Keratinocyte (primary cell): ENCODE data around the gene FGF7. TPM values are rescaled to one million over a fixed set of nuclear protein-coding genes. Genes with fewer than 3 reads are reported as not detected.
A peak's percentile ranks its signal among the peaks of the same experiment; 100 is the strongest.

Source experiments
- DNase-seq: peaks from one replicate; pipeline ENCODE4 v3.0.0-alpha.2; 2011; ENCODE audit warnings: low read depth, missing footprints, low spot score
- FAIRE-seq: peaks from 2 replicates; lab custom pipeline; 2011; peaks lifted over from hg19 to GRCh38; lab: Jason Lieb, UNC
- H2AFZ ChIP-seq: 2 replicates; pipeline ENCODE4 v1.6.0; 2012; ENCODE audit warnings: low read length, control low read depth, inconsistent platforms; ENCODE audit not compliant: control insufficient read depth
- H3K27ac ChIP-seq: 2 replicates; pipeline ENCODE4 v1.5.1; 2011; ENCODE audit warnings: low read length; ENCODE audit not compliant: control insufficient read depth, insufficient read depth
- H3K27me3 ChIP-seq: 3 replicates; pipeline ENCODE4 v1.6.0; 2011; ENCODE audit warnings: low read length; ENCODE audit not compliant: control insufficient read depth, insufficient read depth; ENCODE audit errors: extremely low read depth
- H3K36me3 ChIP-seq, 2 experiments: 2 replicates in 1 of 2; 3 replicates in 1 of 2; pipeline ENCODE4 v1.5.1; 2011; ENCODE audit warnings: low read length in 2 of 2, mild to moderate bottlenecking in 1 of 2; ENCODE audit not compliant: control insufficient read depth in 2 of 2, insufficient read depth in 2 of 2; ENCODE audit errors: extremely low read depth in 1 of 2
- H3K4me1 ChIP-seq: 3 replicates; pipeline ENCODE4 v1.5.1; 2011; ENCODE audit warnings: low read length; ENCODE audit not compliant: control insufficient read depth, insufficient read depth; ENCODE audit errors: extremely low read depth
- H3K4me2 ChIP-seq: 3 replicates; pipeline ENCODE4 v1.6.0; 2011; ENCODE audit warnings: low read depth, low read length; ENCODE audit not compliant: control insufficient read depth, insufficient read depth; ENCODE audit errors: extremely low read depth
- H3K4me3 ChIP-seq, 3 experiments: fragments of 200-600 bp in 1 of 3; sonication (generic) in 1 of 3; 2 replicates in 2 of 3; 3 replicates in 1 of 3; pipeline ENCODE4 v1.5.1; 2011 to 2016; ENCODE audit warnings: low read length in 3 of 3, mild to moderate bottlenecking in 3 of 3, control low read depth in 2 of 3, inconsistent platforms in 1 of 3, low read depth in 1 of 3, mixed read lengths in 1 of 3, mixed run types in 1 of 3, moderate library complexity in 1 of 3; ENCODE audit not compliant: control insufficient read depth in 2 of 3, insufficient read depth in 2 of 3; ENCODE audit errors: extremely low read depth in 1 of 3
- H3K79me2 ChIP-seq: 2 replicates; pipeline ENCODE4 v1.6.0; 2012; ENCODE audit warnings: low read length; ENCODE audit not compliant: control insufficient read depth, insufficient read depth
- H3K9ac ChIP-seq: 3 replicates; pipeline ENCODE4 v1.6.0; 2011; ENCODE audit warnings: low read length; ENCODE audit not compliant: control insufficient read depth, insufficient read depth; ENCODE audit errors: extremely low read depth
- H3K9me1 ChIP-seq: 3 replicates; pipeline ENCODE4 v1.6.0; 2011; ENCODE audit warnings: low read length; ENCODE audit not compliant: control insufficient read depth, insufficient read depth; ENCODE audit errors: extremely low read depth
- H3K9me3 ChIP-seq: 2 replicates; pipeline ENCODE4 v1.5.1; 2012; ENCODE audit warnings: low read depth, low read length; ENCODE audit not compliant: control insufficient read depth
- H4K20me1 ChIP-seq: 3 replicates; pipeline ENCODE4 v1.6.0; 2011; ENCODE audit warnings: low read length; ENCODE audit not compliant: control insufficient read depth, insufficient read depth; ENCODE audit errors: extremely low read depth
- CTCF ChIP-seq, 3 experiments: IDR thresholded peaks in 1 of 3; conservative IDR thresholded peaks in 1 of 3; optimal IDR thresholded peaks in 1 of 3; 2 replicates in 2 of 3; 3 replicates in 1 of 3; pipeline versions ENCODE3 to v1.5.1; 2011; ENCODE audit warnings: low read length in 3 of 3, mild to moderate bottlenecking in 3 of 3, moderate library complexity in 2 of 3, control low read depth in 1 of 3, inconsistent platforms in 1 of 3; ENCODE audit not compliant: insufficient read depth in 2 of 3; ENCODE audit errors: extremely low read depth in 1 of 3
- EZH2 ChIP-seq: IDR thresholded peaks from one replicate; pipeline ENCODE4 v1.6.1; 2012; ENCODE audit warnings: inconsistent platforms, mild to moderate bottlenecking, low read length, moderate library complexity
- dilution Hi-C: fragments of 300-500 bp; cut with MboI; formaldehyde crosslinking; loops from one replicate; pipeline ENCODE4 v1.7.0; 2020; ENCODE audit warnings: low sequenced_read_pairs; ENCODE audit not compliant: extremely low pct_ligation_motif_present
- polyA plus RNA-seq, 5 experiments: library from polyadenylated mRNA; depleted of rRNA in 3 of 5; stranded (reverse) in 3 of 5; stranded (forward) in 1 of 5; unstranded in 1 of 5; fragments of >200 nt; gene quantifications; 1 replicate in 1 of 5; 2 replicates in 3 of 5; 3 replicates in 1 of 5; pipeline versions ENCODE4 v1.2.1 to v1.2.3, GENCODE V29; 2011 to 2012; ENCODE audit warnings: missing spikeins in 2 of 5, low read depth in 1 of 5, low replicate concordance in 1 of 5

Gene FGF7
- polyA plus RNA-seq, 1 donor (not counting 4 experiments of a cell fraction or from before 2014, with no cell fraction given) = not detected

DNA sequence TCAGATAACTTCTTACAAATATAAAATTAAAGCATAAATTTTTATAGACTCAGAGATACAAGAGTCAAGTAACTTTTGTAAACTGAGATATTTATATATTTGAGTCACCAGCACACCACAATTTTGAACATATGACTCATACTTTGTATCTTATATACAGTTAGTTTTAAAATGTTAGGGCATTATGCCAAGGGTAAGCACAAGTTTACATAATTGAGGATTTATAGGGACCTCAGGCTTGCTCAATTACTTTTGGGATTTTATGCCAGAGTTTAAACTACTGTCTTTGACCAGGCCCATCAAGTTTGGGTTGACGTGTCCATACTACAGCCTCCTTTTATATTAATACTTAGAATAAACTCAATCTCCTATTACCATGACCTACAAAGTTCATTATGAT lies 7.4 kb upstream of the FGF7 start:
- no peaks in the 10 kb centered on the region for H3K9me3 ChIP-seq
- FAIRE-seq = no peak
- dilution Hi-C loops = no loop called here

GRCh38 chr15:49418811-49419210 lies 4.2 kb upstream of the FGF7 start:
- no peak for TF ChIP-seq EZH2
- TF ChIP-seq CTCF (optimal IDR thresholded peaks at IDR 0.05 in 1 of 3, IDR thresholded peaks at IDR 0.05 in 1 of 3, conservative IDR thresholded peaks at IDR 0.05 in 1 of 3; ENCODE audit: extremely low read depth in 1 of 3, insufficient read depth in 2 of 3, low read length in 3 of 3) = no peak
- no peak for DNase-seq
- Histone ChIP-seq H4K20me1 (no peaks in the 10 kb centered on the region), H3K27me3 (no peaks in the 10 kb centered on the region), H3K36me3 (no peaks in the 10 kb centered on the region), H3K9me3 (no peaks in the 10 kb centered on the region), H3K79me2 (no peaks in the 10 kb centered on the region), H3K9me1 (no peaks in the 10 kb centered on the region), H3K4me1 (peaks cover 7% of the 10 kb centered on the region), H2AFZ (no peak overlapping the region), H3K4me3 (no peak overlapping the region), H3K9ac (no peak overlapping the region), H3K4me2 (no peak overlapping the region), H3K27ac (no peak overlapping the region)
- dilution Hi-C loops = no loop called here
- FAIRE-seq = no peak

More for the DNA sequence above, 7.4 kb upstream of the FGF7 start:
- peaks cover 7% of the 10 kb centered on the region for H3K4me1 ChIP-seq
- H3K4me3 ChIP-seq = no peak overlapping the region
- TF ChIP-seq EZH2 (no peak), CTCF (optimal IDR thresholded peaks at IDR 0.05 in 1 of 3, IDR thresholded peaks at IDR 0.05 in 1 of 3, conservative IDR thresholded peaks at IDR 0.05 in 1 of 3; ENCODE audit: extremely low read depth in 1 of 3, insufficient read depth in 2 of 3, low read length in 3 of 3) (no peak)
- peak overlapping the region; percentile 27 for H3K4me2 ChIP-seq
- H3K9ac ChIP-seq = no peak overlapping the region
- H2AFZ ChIP-seq = no peak overlapping the region
- no peaks in the 10 kb centered on the region for H3K27me3 ChIP-seq
- no peaks in the 10 kb centered on the region for H4K20me1 ChIP-seq
- H3K79me2 ChIP-seq = no peaks in the 10 kb centered on the region
- H3K36me3 ChIP-seq = no peaks in the 10 kb centered on the region
- no peak for DNase-seq
- no peak overlapping the region for H3K27ac ChIP-seq
- H3K9me1 ChIP-seq = no peaks in the 10 kb centered on the region
